ENCODE data around the gene ABCB9.
A peak's percentile ranks its signal among the peaks of the same experiment; 100 is the strongest.

ABCB9 gene

GRCh38 chr12:122981036-122981471 lies 14.8 kb upstream of the ABCB9 start:
- TF ChIP-seq GATA3 (IDR thresholded peaks at IDR 0.05; ENCODE audit: low read depth, low read length) (no peak), GATA2 (IDR thresholded peaks at IDR 0.05; ENCODE audit: low read depth, low read length) (no peak)

- TF ChIP-seq GATA2 (IDR thresholded peaks at IDR 0.05; ENCODE audit: low read depth, low read length) (no peak), GATA3 (IDR thresholded peaks at IDR 0.05; ENCODE audit: low read depth, low read length) (no peak)
Observed at GRCh38 chr12:122980183-122981035, 14.1 kb upstream of the ABCB9 start, which contains the start of gene ARL6IP4. Gene ARL6IP4, plus strand, starts transcription at chr12:122980681. Its CDS starts 459 bp downstream, at chr12:122981140.

- TF ChIP-seq GATA2 (IDR thresholded peaks at IDR 0.05; ENCODE audit: low read depth, low read length) (no peak), GATA3 (IDR thresholded peaks at IDR 0.05; ENCODE audit: low read depth, low read length) (no peak)
Observed at GRCh38 chr12:122979908-122980182, 13.6 kb upstream of the ABCB9 start.

- TF ChIP-seq GATA3 (IDR thresholded peaks at IDR 0.05; ENCODE audit: low read depth, low read length) (no peak), GATA2 (IDR thresholded peaks at IDR 0.05; ENCODE audit: low read depth, low read length) (no peak)
Observed at GRCh38 chr12:122979001-122979907, 13.0 kb upstream of the ABCB9 start.

GRCh38 chr12:122978507-122978955 lies 12.3 kb upstream of the ABCB9 start:
- TF ChIP-seq GATA3 (IDR thresholded peaks at IDR 0.05; ENCODE audit: low read depth, low read length) (no peak), GATA2 (IDR thresholded peaks at IDR 0.05; ENCODE audit: low read depth, low read length) (no peak)

- TF ChIP-seq GATA3 (IDR thresholded peaks at IDR 0.05; ENCODE audit: low read depth, low read length) (no peak), GATA2 (IDR thresholded peaks at IDR 0.05; ENCODE audit: low read depth, low read length) (no peak)
Observed at GRCh38 chr12:122977655-122978392, 11.6 kb upstream of the ABCB9 start.

GRCh38 chr12:122977153-122977552 lies 10.9 kb upstream of the ABCB9 start:
- TF ChIP-seq GATA2 (IDR thresholded peaks at IDR 0.05; ENCODE audit: low read depth, low read length) = no peak
- TF ChIP-seq GATA3 (IDR thresholded peaks at IDR 0.05; ENCODE audit: low read depth, low read length) = no peak

- TF ChIP-seq GATA2 (IDR thresholded peaks at IDR 0.05; ENCODE audit: low read depth, low read length) = no peak
- no peak for TF ChIP-seq GATA3 (IDR thresholded peaks at IDR 0.05; ENCODE audit: low read depth, low read length)
Observed at GRCh38 chr12:122976648-122976975, 10.3 kb upstream of the ABCB9 start.

GRCh38 chr12:122975790-122976647 lies 9.8 kb upstream of the ABCB9 start:
- TF ChIP-seq GATA3 (IDR thresholded peaks at IDR 0.05; ENCODE audit: low read depth, low read length) (no peak), GATA2 (IDR thresholded peaks at IDR 0.05; ENCODE audit: low read depth, low read length) (no peak)

- TF ChIP-seq GATA2 (IDR thresholded peaks at IDR 0.05; ENCODE audit: low read depth, low read length) (no peak), GATA3 (IDR thresholded peaks at IDR 0.05; ENCODE audit: low read depth, low read length) (no peak)
Observed at GRCh38 chr12:122974892-122975789, 8.9 kb upstream of the ABCB9 start, which contains the start of gene OGFOD2. Gene OGFOD2, plus strand, starts transcription at chr12:122975244. Its CDS starts 8 bp downstream, at chr12:122975252.

- TF ChIP-seq GATA3 (IDR thresholded peaks at IDR 0.05; ENCODE audit: low read depth, low read length) (no peak), GATA2 (IDR thresholded peaks at IDR 0.05; ENCODE audit: low read depth, low read length) (no peak)
Observed at GRCh38 chr12:122974274-122974891, 8.1 kb upstream of the ABCB9 start.

- TF ChIP-seq GATA2 (IDR thresholded peaks at IDR 0.05; ENCODE audit: low read depth, low read length) = peak; percentile 92
- no peak; the same call in 1 of the 2 replicates for TF ChIP-seq GATA3 (IDR thresholded peaks at IDR 0.05; ENCODE audit: low read depth, low read length)
Observed at GRCh38 chr12:122969676-122970075, 3.4 kb upstream of the ABCB9 start.
